Measurements from ENCODE around the gene ATE1. TPM values are rescaled to one million over a fixed set of nuclear protein-coding genes. Genes with fewer than 3 reads are reported as not detected.
A peak's percentile ranks its signal among the peaks of the same experiment; 100 is the strongest.

The ATE1 gene
- total and polyA plus RNA-seq, 3 experiments from 2014 or later, result 24.8 to 34.2 (median 32.0) TPM

DNA sequence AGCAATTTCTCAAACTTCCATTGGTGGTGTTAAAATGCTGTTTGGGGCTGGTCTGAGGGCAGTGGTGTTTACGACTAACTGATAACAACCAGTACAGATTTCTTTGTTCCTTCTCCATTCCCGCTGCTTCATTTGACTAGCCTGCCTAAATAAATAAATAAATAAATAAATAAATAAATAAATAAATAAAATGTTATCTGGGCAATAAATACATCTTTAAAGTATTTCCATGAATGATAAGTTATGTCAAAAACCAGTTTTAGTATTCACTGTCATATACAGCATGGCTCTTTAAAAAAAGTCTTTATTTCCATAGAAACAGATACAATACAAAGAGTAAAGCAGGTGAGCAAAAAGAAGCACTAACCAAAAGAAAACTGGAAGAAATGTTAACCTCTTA is 81.3 kb downstream of the ATE1 start:
- Histone ChIP-seq H3K4me3 (ENCODE audit: low read length) (no peak overlapping the region), H3K9me3 (ENCODE audit: low read length) (no peaks in the 10 kb centered on the region), H3K4me1 (ENCODE audit: insufficient read depth, low read length) (no peaks in the 10 kb centered on the region), H3K27me3 (ENCODE audit: insufficient read depth, low read length, poor library complexity, severe bottlenecking) (no peaks in the 10 kb centered on the region), H3K27ac (ENCODE audit: low read depth, low read length) (no peak overlapping the region), H3K36me3 (ENCODE audit: insufficient read depth, low read length) (no peaks in the 10 kb centered on the region)
- Mint-ChIP-seq H3K27me3 (no peaks in the 10 kb centered on the region), H3K9me3 (peaks cover 7 to 12% (median 7%) of the 10 kb centered on the region in 5 donors), H3K4me1 (peaks cover 8 to 13% (median 12%) of the 10 kb centered on the region in 3 donors), H3K27ac (no peak overlapping the region), H3K4me3 (no peak overlapping the region), H3K36me3 (peaks cover 29 to 58% (median 49%) of the 10 kb centered on the region in 3 donors)
- POLR2A ChIA-PET, result no interaction called here
- CTCF ChIA-PET, result no interaction called here
- DNase-seq, result no peak

DNA sequence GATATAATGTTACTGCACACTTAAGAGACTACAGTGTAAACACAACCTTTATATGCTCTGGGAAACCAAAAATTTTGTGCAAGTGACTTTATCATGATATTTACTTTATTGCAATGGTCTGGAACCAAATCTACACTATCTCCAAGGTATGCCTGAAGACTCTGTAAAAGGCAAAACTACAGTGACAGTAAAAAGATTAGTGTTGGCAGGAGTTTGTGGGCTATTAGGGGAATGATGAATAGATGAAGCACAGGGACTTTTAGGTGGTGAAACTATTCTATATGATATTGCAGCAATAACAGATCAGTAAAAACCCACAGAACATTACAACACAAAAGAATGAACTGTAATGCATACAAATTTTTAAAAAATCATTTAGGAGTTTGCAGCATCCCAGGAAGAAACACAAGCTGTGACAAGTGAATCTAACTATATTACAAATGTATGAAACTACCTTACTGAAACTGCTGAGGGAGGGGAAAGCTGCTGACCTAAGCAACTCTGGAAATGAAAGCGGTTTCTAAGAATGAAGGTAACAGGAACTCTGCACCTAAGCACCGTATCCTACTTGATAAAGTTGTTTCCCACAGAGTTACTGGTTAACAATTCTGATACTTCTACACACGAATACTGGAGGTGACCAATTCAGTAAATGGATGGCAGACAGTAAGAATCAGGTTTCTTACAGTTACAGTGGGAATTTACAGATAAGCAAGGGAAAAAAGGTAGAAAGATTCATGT is 82.6 kb downstream of the ATE1 start:
- H3K9me3 Mint-ChIP-seq, result peaks cover 7 to 12% (median 7%) of the 10 kb centered on the region in 5 donors
- H3K4me1 ChIP-seq (ENCODE audit: insufficient read depth, low read length), result no peaks in the 10 kb centered on the region
- no peak overlapping the region for H3K27ac ChIP-seq (ENCODE audit: low read depth, low read length)
- peaks cover 8 to 13% (median 12%) of the 10 kb centered on the region in 3 donors for H3K4me1 Mint-ChIP-seq
- no peak for DNase-seq
- no peak overlapping the region for H3K4me3 ChIP-seq (ENCODE audit: low read length)
- H3K27ac Mint-ChIP-seq, result no peak overlapping the region
- H3K27me3 ChIP-seq (ENCODE audit: insufficient read depth, low read length, poor library complexity, severe bottlenecking), result no peaks in the 10 kb centered on the region
- no peaks in the 10 kb centered on the region for H3K36me3 ChIP-seq (ENCODE audit: insufficient read depth, low read length)
- H3K36me3 Mint-ChIP-seq, result peaks cover 28 to 50% (median 46%) of the 10 kb centered on the region in 3 donors
- no peak overlapping the region for H3K4me3 Mint-ChIP-seq
- no peaks in the 10 kb centered on the region for H3K27me3 Mint-ChIP-seq
- CTCF ChIA-PET, result no interaction called here
- POLR2A ChIA-PET, result no interaction called here
- no peaks in the 10 kb centered on the region for H3K9me3 ChIP-seq (ENCODE audit: low read length)

DNA sequence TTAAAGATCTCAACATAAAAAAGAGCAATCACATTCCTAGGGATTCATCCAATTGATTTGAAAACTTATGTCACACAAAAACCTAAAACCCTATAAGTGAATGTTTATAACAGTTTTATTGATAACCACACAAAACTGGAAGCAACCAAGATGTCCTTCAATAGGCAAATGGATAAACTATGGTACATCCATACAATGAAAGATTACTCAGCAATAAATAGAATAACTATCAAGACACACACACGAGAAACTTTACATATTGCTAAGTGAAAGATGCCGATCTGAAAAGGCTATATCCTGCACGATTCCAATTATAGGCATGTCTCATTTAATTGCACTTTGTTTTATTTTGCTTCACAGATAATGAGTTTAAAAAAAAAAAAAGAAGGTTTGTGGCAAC is 83.3 kb downstream of the ATE1 start:
- no peaks in the 10 kb centered on the region for H3K27me3 ChIP-seq (ENCODE audit: insufficient read depth, low read length, poor library complexity, severe bottlenecking)
- H3K9me3 Mint-ChIP-seq, result peaks cover 7 to 12% (median 7%) of the 10 kb centered on the region in 5 donors
- POLR2A ChIA-PET, result no interaction called here
- no peaks in the 10 kb centered on the region for H3K27me3 Mint-ChIP-seq
- no peak overlapping the region for H3K27ac ChIP-seq (ENCODE audit: low read depth, low read length)
- H3K36me3 Mint-ChIP-seq, result peaks cover 25 to 47% (median 40%) of the 10 kb centered on the region in 3 donors
- CTCF ChIA-PET, result no interaction called here
- no peaks in the 10 kb centered on the region for H3K9me3 ChIP-seq (ENCODE audit: low read length)
- no peak overlapping the region for H3K4me3 ChIP-seq (ENCODE audit: low read length)
- no peak overlapping the region for H3K27ac Mint-ChIP-seq
- no peak overlapping the region for H3K4me3 Mint-ChIP-seq
- DNase-seq, result no peak
- no peaks in the 10 kb centered on the region for H3K4me1 ChIP-seq (ENCODE audit: insufficient read depth, low read length)
- peaks cover 8 to 13% (median 12%) of the 10 kb centered on the region in 3 donors for H3K4me1 Mint-ChIP-seq
- no peaks in the 10 kb centered on the region for H3K36me3 ChIP-seq (ENCODE audit: insufficient read depth, low read length)

DNA sequence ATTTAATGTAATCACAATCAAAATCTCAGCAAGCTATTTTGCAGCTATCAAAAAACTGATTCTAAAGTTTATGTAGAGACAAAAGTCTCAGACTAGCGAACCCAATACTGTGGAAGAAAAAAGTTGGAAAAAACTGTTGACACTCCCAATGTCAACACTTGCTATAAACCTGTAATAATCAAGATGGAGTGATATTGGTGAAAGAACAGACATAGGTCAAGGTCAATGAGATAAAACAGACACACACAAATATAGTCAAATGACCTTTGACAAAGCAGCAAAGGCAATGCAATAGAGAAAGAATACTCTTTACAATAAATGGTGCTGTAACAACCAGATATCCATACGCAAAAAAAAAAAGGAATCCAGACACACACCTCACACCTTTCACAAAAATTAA is 84.5 kb downstream of the ATE1 start:
- Histone ChIP-seq H3K4me1 (ENCODE audit: insufficient read depth, low read length) (no peaks in the 10 kb centered on the region), H3K9me3 (ENCODE audit: low read length) (no peaks in the 10 kb centered on the region)
- H3K36me3 Mint-ChIP-seq, result peaks cover 24 to 48% (median 36%) of the 10 kb centered on the region in 3 donors

DNA sequence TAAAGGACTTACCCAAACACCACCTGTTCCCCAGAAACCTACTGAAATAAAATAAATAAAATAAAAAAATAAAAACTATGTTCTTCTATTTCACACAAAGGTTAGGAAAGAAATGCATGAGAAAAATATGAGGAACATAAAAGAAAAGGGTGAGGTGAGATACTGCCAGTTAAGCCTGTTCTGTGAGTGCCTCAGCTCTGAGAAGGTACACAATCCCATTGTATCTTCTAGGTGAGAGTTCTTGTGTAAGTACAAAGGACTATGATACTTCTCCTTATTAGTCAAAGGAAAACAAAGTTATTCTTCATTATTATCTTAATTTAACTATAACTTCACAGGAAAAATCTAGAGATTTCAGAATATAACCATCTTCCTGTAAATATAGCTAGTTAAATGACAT is 86.0 kb downstream of the ATE1 start:
- no peak for DNase-seq
- H3K9me3 ChIP-seq (ENCODE audit: low read length), result no peaks in the 10 kb centered on the region

More for the DNA sequence above, 84.5 kb downstream of the ATE1 start:
- ChIA-PET CTCF (no interaction called here), POLR2A (no interaction called here)
- H3K4me3 Mint-ChIP-seq, result no peak overlapping the region
- DNase-seq, result no peak
- Histone ChIP-seq H3K4me3 (ENCODE audit: low read length) (no peak overlapping the region), H3K27me3 (ENCODE audit: insufficient read depth, low read length, poor library complexity, severe bottlenecking) (no peaks in the 10 kb centered on the region), H3K27ac (ENCODE audit: low read depth, low read length) (no peak overlapping the region), H3K36me3 (ENCODE audit: insufficient read depth, low read length) (no peaks in the 10 kb centered on the region)
- H3K9me3 Mint-ChIP-seq, result peaks cover 7 to 12% (median 7%) of the 10 kb centered on the region in 5 donors
- no peak overlapping the region for H3K27ac Mint-ChIP-seq
- H3K27me3 Mint-ChIP-seq, result no peaks in the 10 kb centered on the region
- peaks cover 12 to 18% (median 13%) of the 10 kb centered on the region in 3 donors for H3K4me1 Mint-ChIP-seq

DNA sequence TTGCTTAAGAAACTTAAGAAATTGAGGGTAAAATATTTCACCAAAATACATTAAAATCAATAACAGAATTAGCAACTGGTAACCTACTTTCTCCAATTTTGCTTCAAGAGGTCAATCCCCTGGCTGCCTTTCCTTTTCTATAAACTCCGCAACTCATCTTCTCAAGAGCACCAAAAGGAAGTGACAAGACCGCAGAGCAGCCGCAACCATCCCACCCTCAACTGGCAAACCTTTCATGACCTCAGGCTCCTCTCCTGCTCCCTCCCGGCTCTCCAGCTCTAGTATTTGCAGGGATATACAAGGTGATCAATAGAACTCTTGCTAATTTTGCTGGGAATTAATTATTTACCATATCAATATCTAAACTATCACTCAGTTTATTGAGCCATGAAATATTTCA is 88.9 kb downstream of the ATE1 start:
- ChIA-PET POLR2A (no interaction called here), CTCF (no interaction called here)
- no peaks in the 10 kb centered on the region for H3K27me3 Mint-ChIP-seq
- no peak overlapping the region for H3K4me3 ChIP-seq (ENCODE audit: low read length)
- peaks cover 12 to 18% (median 14%) of the 10 kb centered on the region in 3 donors for H3K4me1 Mint-ChIP-seq
- DNase-seq, result no peak
- no peaks in the 10 kb centered on the region for H3K9me3 Mint-ChIP-seq
- peak overlapping the region in 2 of 8 donors; percentile 10 to 74 for H3K27ac Mint-ChIP-seq
- H3K36me3 Mint-ChIP-seq, result peaks cover 16 to 50% (median 22%) of the 10 kb centered on the region in 3 donors
- H3K9me3 ChIP-seq (ENCODE audit: low read length), result no peaks in the 10 kb centered on the region
- no peak overlapping the region for H3K27ac ChIP-seq (ENCODE audit: low read depth, low read length)
- no peaks in the 10 kb centered on the region for H3K4me1 ChIP-seq (ENCODE audit: insufficient read depth, low read length)
- peaks cover 12% of the 10 kb centered on the region for H3K36me3 ChIP-seq (ENCODE audit: insufficient read depth, low read length)
- no peaks in the 10 kb centered on the region for H3K27me3 ChIP-seq (ENCODE audit: insufficient read depth, low read length, poor library complexity, severe bottlenecking)
- H3K4me3 Mint-ChIP-seq, result peak overlapping the region in 2 of 7 donors; percentile 21 to 45

More for the DNA sequence above, 86.0 kb downstream of the ATE1 start:
- H3K36me3 Mint-ChIP-seq, result peaks cover 25 to 52% (median 30%) of the 10 kb centered on the region in 3 donors
- Histone ChIP-seq H3K36me3 (ENCODE audit: insufficient read depth, low read length) (peaks cover 3% of the 10 kb centered on the region), H3K4me1 (ENCODE audit: insufficient read depth, low read length) (no peaks in the 10 kb centered on the region), H3K4me3 (ENCODE audit: low read length) (no peak overlapping the region), H3K27ac (ENCODE audit: low read depth, low read length) (no peak overlapping the region), H3K27me3 (ENCODE audit: insufficient read depth, low read length, poor library complexity, severe bottlenecking) (no peaks in the 10 kb centered on the region)
- peaks cover 12 to 18% (median 18%) of the 10 kb centered on the region in 3 donors for H3K4me1 Mint-ChIP-seq
- H3K27me3 Mint-ChIP-seq, result no peaks in the 10 kb centered on the region
- peaks cover 7 to 12% (median 7%) of the 10 kb centered on the region in 5 donors for H3K9me3 Mint-ChIP-seq
- H3K27ac Mint-ChIP-seq, result no peak overlapping the region
- no peak overlapping the region for H3K4me3 Mint-ChIP-seq
- ChIA-PET CTCF (interaction anchor here (1.1 kb wide), 1 partner anchor 18 kb away, joined by 4 read pairs; no protein-coding TSS in a partner anchor), POLR2A (no interaction called here)

DNA sequence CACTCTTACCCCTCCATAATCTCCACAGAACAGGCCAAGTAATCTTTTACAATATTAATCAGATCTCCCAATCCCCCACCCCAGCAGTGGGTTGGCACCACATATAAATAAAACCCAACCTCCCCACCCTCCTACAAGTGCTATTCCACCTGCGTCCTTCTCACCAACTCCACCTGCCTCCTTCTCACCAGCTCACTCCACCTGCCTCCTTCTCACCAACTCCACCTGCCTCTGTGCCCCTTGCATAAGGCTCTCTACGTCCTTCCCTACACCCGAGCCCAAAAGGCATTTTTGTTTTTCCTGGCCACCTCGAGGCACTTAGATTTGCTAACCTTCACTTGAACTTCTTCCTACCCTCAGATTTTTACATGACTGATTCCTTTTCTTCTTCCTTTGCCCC is 89.7 kb downstream of the ATE1 start:
- Mint-ChIP-seq H3K4me3 (no peak overlapping the region), H3K27ac (peak overlapping the region in 2 of 8 donors; percentile 22 to 74), H3K27me3 (no peaks in the 10 kb centered on the region), H3K9me3 (no peaks in the 10 kb centered on the region), H3K4me1 (peaks cover 8 to 15% (median 14%) of the 10 kb centered on the region in 3 donors), H3K36me3 (peaks cover 19 to 52% (median 19%) of the 10 kb centered on the region in 3 donors)
- ChIA-PET CTCF (no interaction called here), POLR2A (no interaction called here)
- no peaks in the 10 kb centered on the region for H3K9me3 ChIP-seq (ENCODE audit: low read length)
- H3K27ac ChIP-seq (ENCODE audit: low read depth, low read length), result no peak overlapping the region
- H3K36me3 ChIP-seq (ENCODE audit: insufficient read depth, low read length), result peaks cover 12% of the 10 kb centered on the region
- DNase-seq, result no peak
- no peaks in the 10 kb centered on the region for H3K4me1 ChIP-seq (ENCODE audit: insufficient read depth, low read length)
- no peak overlapping the region for H3K4me3 ChIP-seq (ENCODE audit: low read length)
- no peaks in the 10 kb centered on the region for H3K27me3 ChIP-seq (ENCODE audit: insufficient read depth, low read length, poor library complexity, severe bottlenecking)

DNA sequence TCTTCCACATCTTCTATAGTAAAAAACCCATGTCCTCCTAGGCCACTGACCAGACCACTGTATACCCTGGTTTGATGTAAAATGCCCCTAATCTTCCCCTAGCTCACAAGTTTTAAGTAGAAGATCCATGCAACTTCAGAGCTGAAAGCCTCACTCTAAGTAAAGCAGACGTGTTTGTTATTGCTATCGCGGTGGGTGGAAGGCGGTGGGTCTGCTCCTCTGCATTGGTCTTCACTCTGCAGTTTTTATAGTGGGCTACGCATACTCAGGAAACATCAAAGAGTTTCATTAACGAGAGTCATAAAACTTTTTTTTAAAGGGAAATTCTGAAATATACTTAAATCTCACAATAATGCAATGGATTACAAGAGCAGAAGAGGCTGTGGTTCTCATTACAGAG is 91.7 kb downstream of the ATE1 start:
- Mint-ChIP-seq H3K27ac (peak overlapping the region in 2 of 8 donors; percentile 11 to 79), H3K36me3 (peaks cover 28 to 70% (median 29%) of the 10 kb centered on the region in 3 donors), H3K4me1 (peaks cover 0 to 11% (median 5%) of the 10 kb centered on the region in 3 donors), H3K4me3 (no peak overlapping the region), H3K9me3 (no peaks in the 10 kb centered on the region), H3K27me3 (no peaks in the 10 kb centered on the region)
- no peak for DNase-seq
- no peaks in the 10 kb centered on the region for H3K4me1 ChIP-seq (ENCODE audit: insufficient read depth, low read length)
- POLR2A ChIA-PET, result no interaction called here
- no peak overlapping the region for H3K4me3 ChIP-seq (ENCODE audit: low read length)
- H3K27ac ChIP-seq (ENCODE audit: low read depth, low read length), result no peak overlapping the region
- H3K9me3 ChIP-seq (ENCODE audit: low read length), result no peaks in the 10 kb centered on the region
- H3K36me3 ChIP-seq (ENCODE audit: insufficient read depth, low read length), result peaks cover 12% of the 10 kb centered on the region
- CTCF ChIA-PET, result interaction anchor here (1.3 kb wide), 1 partner anchor 51 kb away, joined by 4 read pairs; no protein-coding TSS in a partner anchor
- H3K27me3 ChIP-seq (ENCODE audit: insufficient read depth, low read length, poor library complexity, severe bottlenecking), result no peaks in the 10 kb centered on the region
